PFSK-1 (cell line): ENCODE data around the gene TFCP2L1.

Experiments used
- FOXP2 ChIP-seq: optimal IDR thresholded peaks from 2 replicates; pipeline ENCODE3; 2011; ENCODE audit warnings: borderline replicate concordance, control low read depth, inconsistent platforms; ENCODE audit not compliant: insufficient read depth; ENCODE audit errors: extremely low read length, extremely low read depth
- POLR2AphosphoS5 ChIP-seq: IDR thresholded peaks from 2 replicates; pipeline ENCODE4 v1.6.1; 2012; ENCODE audit warnings: low read depth, mild to moderate bottlenecking, control low read depth, low read length, moderate library complexity
- REST ChIP-seq, 2 experiments: IDR thresholded peaks; 2 replicates each; pipeline versions ENCODE4 v1.6.1 to v1.8.0; 2011 to 2012; ENCODE audit warnings: low read depth in 2 of 2, low read length in 2 of 2, control low read depth in 1 of 2, inconsistent platforms in 1 of 2, mild to moderate bottlenecking in 1 of 2, moderate library complexity in 1 of 2; ENCODE audit not compliant: insufficient read depth in 1 of 2
- SIN3A ChIP-seq: IDR thresholded peaks from 2 replicates; pipeline ENCODE4 v1.6.1; 2012; ENCODE audit warnings: mild to moderate bottlenecking, low read length, moderate library complexity, borderline replicate concordance; ENCODE audit not compliant: insufficient read depth
- TAF1 ChIP-seq: IDR thresholded peaks from 2 replicates; pipeline ENCODE4 v1.6.1; 2012; ENCODE audit warnings: low read length, control low read depth, borderline replicate concordance; ENCODE audit not compliant: insufficient read depth

The TFCP2L1 gene

GRCh38 chr2:121285926-121286325 is 924 bp upstream of the TFCP2L1 start:
- no peak for TF ChIP-seq REST (IDR thresholded peaks at IDR 0.05; ENCODE audit: insufficient read depth in 1 of 2, low read depth in 2 of 2, low read length in 2 of 2)
- TF ChIP-seq FOXP2, result no peak
- no peak for TF ChIP-seq SIN3A
- TF ChIP-seq POLR2AphosphoS5, result no peak
- TF ChIP-seq TAF1, result no peak

- TF ChIP-seq SIN3A (no peak), FOXP2 (no peak), TAF1 (no peak), POLR2AphosphoS5 (no peak)
These were observed 1.1 kb downstream of the TFCP2L1 start for GRCh38 chr2:121283670-121284462.

- TF ChIP-seq REST (IDR thresholded peaks at IDR 0.05; ENCODE audit: insufficient read depth in 1 of 2, low read depth in 2 of 2, low read length in 2 of 2), result no peak
- TF ChIP-seq FOXP2, result no peak
- no peak for TF ChIP-seq POLR2AphosphoS5
- no peak for TF ChIP-seq SIN3A
- no peak for TF ChIP-seq TAF1
These were observed 2.1 kb downstream of the TFCP2L1 start for GRCh38 chr2:121282800-121283385.

GRCh38 chr2:121281694-121282093 is 3.3 kb downstream of the TFCP2L1 start:
- no peak for TF ChIP-seq TAF1
- no peak for TF ChIP-seq SIN3A
- no peak for TF ChIP-seq FOXP2
- no peak for TF ChIP-seq POLR2AphosphoS5
- TF ChIP-seq REST (IDR thresholded peaks at IDR 0.05; ENCODE audit: insufficient read depth in 1 of 2, low read depth in 2 of 2, low read length in 2 of 2), result no peak

DNA sequence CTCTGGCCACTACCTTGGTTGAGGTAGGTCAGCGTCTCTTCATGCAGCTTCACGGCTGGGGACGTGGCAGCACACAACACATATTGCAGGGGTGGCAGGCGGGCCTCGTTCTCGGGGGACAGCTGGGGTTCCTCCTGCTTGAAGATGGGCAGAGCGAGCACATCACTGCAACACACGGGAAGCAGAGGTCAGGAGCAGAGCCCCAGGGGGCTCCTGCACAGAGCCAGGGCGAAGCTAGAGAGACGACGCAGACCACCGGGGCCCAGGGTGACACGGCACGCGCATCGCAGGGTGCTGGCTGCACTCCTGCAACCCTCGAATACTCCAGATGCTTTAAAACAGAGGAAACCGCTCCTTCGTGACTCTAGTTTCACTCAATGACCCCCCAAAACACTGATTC is 3.9 kb downstream of the TFCP2L1 start:
- TF ChIP-seq SIN3A, result no peak
- TF ChIP-seq POLR2AphosphoS5, result no peak
- no peak for TF ChIP-seq FOXP2
- TF ChIP-seq TAF1, result no peak
- no peak for TF ChIP-seq REST (IDR thresholded peaks at IDR 0.05; ENCODE audit: insufficient read depth in 1 of 2, low read depth in 2 of 2, low read length in 2 of 2)
